Endothelial cell of umbilical vein (primary cell): ENCODE data around the gene HBA2. TPM values are rescaled to one million over a fixed set of nuclear protein-coding genes. Genes with fewer than 3 reads are reported as not detected.
"Not testable (repeated sequence)": the region's sequence is repeated elsewhere in the genome, so short reads cannot be mapped to it uniquely, and the experiment has no call there.

Experiments used
- BruUV-seq: library from RNA; stranded (reverse); fragments of 400-500 nt; replicated peaks from 2 replicates; lab custom pipeline; 2021; lab: Mats Ljungman, UMichigan
- CTCF ChIA-PET: fragments of 300-600, 350-600 bp; sonication (Branson Sonifier 250); formaldehyde crosslinking; loops from one replicate; lab custom pipeline; 2021; ENCODE audit warnings: antibody characterized with exemption, inconsistent platforms; lab: Charles Lee
- POLR2A ChIA-PET: fragments of 300-600, 350-600 bp; sonication (Branson Sonifier 250); formaldehyde crosslinking; loops from one replicate; lab custom pipeline; 2021; ENCODE audit warnings: antibody characterized with exemption, inconsistent platforms; lab: Charles Lee
- DNase-seq: peaks from one replicate; pipeline ENCODE4 v3.0.0-alpha.2; 2011; ENCODE audit warnings: low read depth, low spot score
- FAIRE-seq: peaks from 2 replicates; lab custom pipeline; 2011; peaks lifted over from hg19 to GRCh38; lab: Jason Lieb, UNC
- H2AFZ ChIP-seq: 2 replicates; pipeline ENCODE4 v1.6.0; 2012; ENCODE audit warnings: low read depth, low read length, control low read depth, inconsistent platforms
- H3K27ac ChIP-seq: 2 replicates; pipeline ENCODE4 v1.5.1; 2011; ENCODE audit warnings: low read depth, mild to moderate bottlenecking, control low read depth, low read length, moderate library complexity; ENCODE audit not compliant: insufficient read depth
- H3K27me3 ChIP-seq, 2 experiments: 2 replicates each; pipeline versions ENCODE4 v1.6.0 to v1.6.1; 2011; ENCODE audit warnings: low read length in 2 of 2, mixed read lengths in 1 of 2; ENCODE audit not compliant: control insufficient read depth in 2 of 2, insufficient read depth in 2 of 2
- H3K36me3 ChIP-seq, 2 experiments: 2 replicates in 1 of 2; 3 replicates in 1 of 2; pipeline ENCODE4 v1.5.1; 2011; ENCODE audit warnings: low read length in 2 of 2, mild to moderate bottlenecking in 1 of 2, moderate library complexity in 1 of 2; ENCODE audit not compliant: control insufficient read depth in 2 of 2, insufficient read depth in 2 of 2; ENCODE audit errors: extremely low read depth in 1 of 2
- H3K4me1 ChIP-seq: 3 replicates; pipeline ENCODE4 v1.5.1; 2011; ENCODE audit warnings: mild to moderate bottlenecking, low read length; ENCODE audit not compliant: control insufficient read depth, insufficient read depth; ENCODE audit errors: extremely low read depth
- H3K4me2 ChIP-seq: 2 replicates; pipeline ENCODE4 v1.6.1; 2011; ENCODE audit warnings: low read length, control low read depth, mixed read lengths; ENCODE audit not compliant: insufficient read depth
- H3K4me3 ChIP-seq, 3 experiments: fragments of 200-600 bp in 1 of 3; sonication (generic), shearing (Covaris generic) in 1 of 3; replicated peaks in 1 of 3; 2 replicates each; pipeline ENCODE4 v1.5.1; 2011 to 2016; ENCODE audit warnings: control low read depth in 3 of 3, low read length in 3 of 3, mild to moderate bottlenecking in 2 of 3, inconsistent platforms in 1 of 3, low read depth in 1 of 3, moderate library complexity in 1 of 3; ENCODE audit not compliant: insufficient read depth in 1 of 3
- H3K79me2 ChIP-seq: 2 replicates; pipeline ENCODE4 v1.6.0; 2012; ENCODE audit warnings: low read length, inconsistent platforms; ENCODE audit not compliant: control insufficient read depth, insufficient read depth
- H3K9ac ChIP-seq: replicated peaks from 2 replicates; pipeline ENCODE3; 2011; ENCODE audit warnings: low read length, control low read depth; ENCODE audit not compliant: insufficient read depth; ENCODE audit errors: extremely low read depth
- H3K9me1 ChIP-seq: replicated peaks from 3 replicates; pipeline ENCODE4 v1.6.0; 2011; ENCODE audit warnings: mild to moderate bottlenecking, low read length; ENCODE audit not compliant: control insufficient read depth, insufficient read depth; ENCODE audit errors: extremely low read depth
- H3K9me3 ChIP-seq: replicated peaks from 2 replicates; pipeline ENCODE4 v1.5.1; 2012; ENCODE audit warnings: low read length, inconsistent platforms; ENCODE audit not compliant: control insufficient read depth, insufficient read depth
- H4K20me1 ChIP-seq: replicated peaks from 2 replicates; pipeline ENCODE3; 2011; ENCODE audit warnings: mild to moderate bottlenecking, low read length; ENCODE audit not compliant: control insufficient read depth, insufficient read depth; ENCODE audit errors: extremely low read depth
- dilution Hi-C: fragments of 300-500 bp; cut with MboI; formaldehyde crosslinking; loops from one replicate; pipeline ENCODE4 v1.15.0; 2019; ENCODE audit warnings: low sequenced_read_pairs; ENCODE audit not compliant: extremely low pct_ligation_motif_present
- intact Hi-C: fragments of 100-400 bp; cut with micrococcal nuclease; formaldehyde crosslinking; loops from one replicate; pipeline ENCODE4 v1.10.0; 2022
- polyA plus RNA-seq, 4 experiments: library from polyadenylated mRNA; depleted of rRNA in 3 of 4; stranded (reverse) in 3 of 4; unstranded in 1 of 4; fragments of >200 nt; gene quantifications; 2 replicates each; pipeline versions ENCODE4 v1.2.1 to v1.2.3, GENCODE V29; 2011 to 2012; ENCODE audit warnings: missing spikeins in 1 of 4
- total RNA-seq: library from RNA; stranded (reverse); gene quantifications from 2 replicates; pipeline ENCODE4 v1.2.3, GENCODE V29; 2021

HBA2 gene
- total and polyA plus RNA-seq, 2 donors (not counting 3 experiments of a cell fraction or from before 2014, with no cell fraction given), result not detected

DNA sequence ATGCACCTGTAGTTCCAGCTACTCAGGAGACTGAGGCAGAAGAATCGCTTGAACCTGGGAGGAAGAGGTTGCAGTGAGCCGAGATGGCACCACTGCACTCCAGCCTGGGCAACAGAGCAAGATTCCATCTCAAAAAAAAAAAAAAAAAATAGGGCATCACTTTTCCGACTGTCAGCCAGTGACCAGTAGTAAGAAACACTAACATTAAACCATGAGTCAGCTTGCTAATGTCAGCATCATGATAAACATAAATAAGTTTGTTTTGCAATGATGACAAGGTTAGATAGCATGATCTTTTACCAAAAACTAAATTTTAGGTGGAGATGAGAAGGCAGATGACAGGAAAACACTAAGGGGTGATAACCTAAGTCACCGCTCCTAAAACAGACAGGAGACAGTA is 36.7 kb downstream of the HBA2 start:
- BruUV-seq, DNase-seq, H2AFZ ChIP-seq, H3K27me3 ChIP-seq, H3K4me3 ChIP-seq, H3K4me1 ChIP-seq, H3K9me3 ChIP-seq, intact Hi-C loops, FAIRE-seq, POLR2A ChIA-PET, H3K27ac ChIP-seq, H3K9me1 ChIP-seq, H3K9ac ChIP-seq, dilution Hi-C loops, H4K20me1 ChIP-seq, H3K4me2 ChIP-seq: not testable (repeated sequence)
- Histone ChIP-seq H3K79me2 (peaks cover 39% of the 10 kb centered on the region), H3K36me3 (peaks cover 17 to 44% of the 10 kb centered on the region in 2 experiments)
- CTCF ChIA-PET, result interaction anchor here (1.3 kb wide), 1 partner anchor 102 kb away, joined by 5 read pairs; no protein-coding TSS in a partner anchor

DNA sequence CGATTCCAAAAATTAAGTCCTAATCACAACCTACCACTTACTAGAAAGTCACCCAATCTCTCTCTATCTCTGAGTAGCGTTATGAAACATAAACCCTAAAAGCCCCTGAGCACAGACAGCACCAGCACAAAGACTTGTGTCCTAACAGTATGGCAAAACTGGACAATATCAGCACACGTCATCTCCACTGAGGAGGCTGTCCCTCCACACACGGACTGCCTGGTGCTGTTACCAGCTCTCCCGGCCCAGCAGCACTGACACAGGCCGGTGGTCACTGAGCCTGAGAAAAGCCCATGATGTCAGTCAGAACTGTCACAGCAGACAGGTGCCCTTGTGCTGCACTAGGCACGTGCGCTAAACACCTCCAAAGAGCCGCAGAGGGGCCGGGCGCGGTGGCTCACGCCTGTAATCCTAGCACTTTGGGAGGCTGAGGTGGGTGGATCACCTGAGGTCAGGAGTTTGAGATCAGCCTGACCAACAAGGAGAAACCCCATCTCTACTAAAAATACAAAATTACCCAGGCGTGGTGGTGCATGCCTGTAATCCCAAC is 39.0 kb downstream of the HBA2 start:
- dilution Hi-C loops, intact Hi-C loops, H3K9me1 ChIP-seq, H3K27me3 ChIP-seq, BruUV-seq, H3K9me3 ChIP-seq, H2AFZ ChIP-seq, H3K4me3 ChIP-seq, H3K9ac ChIP-seq, H4K20me1 ChIP-seq, H3K4me1 ChIP-seq, CTCF ChIA-PET, DNase-seq, FAIRE-seq, POLR2A ChIA-PET, H3K4me2 ChIP-seq, H3K27ac ChIP-seq: not testable (repeated sequence)
- H3K79me2 ChIP-seq, result peaks cover 59% of the 10 kb centered on the region
- peaks cover 16 to 36% of the 10 kb centered on the region in 2 experiments for H3K36me3 ChIP-seq
